ENCODE results near the gene NPTX1.

Gene NPTX1

DNA sequence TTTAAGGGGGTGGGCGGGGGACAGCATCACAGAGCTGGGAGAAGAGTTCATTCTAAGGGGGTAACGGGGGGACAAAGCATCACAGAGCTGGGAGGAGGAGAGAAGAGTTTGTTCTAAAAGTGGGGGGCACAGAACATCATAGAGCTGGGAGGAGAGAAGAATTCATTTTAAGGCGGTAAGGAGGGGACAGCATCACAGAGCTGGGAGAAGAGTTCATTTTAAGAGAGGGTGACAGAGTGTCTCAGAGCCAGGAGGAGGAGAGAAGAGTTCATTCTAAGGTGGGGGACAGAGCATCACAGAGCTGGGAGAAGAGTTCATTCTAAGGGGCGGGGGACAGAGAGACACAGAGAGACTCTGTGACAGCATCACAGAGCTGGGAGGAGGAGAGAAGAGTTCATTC, 33.6 kb downstream of the NPTX1 start:
- no peak for DNase-seq

DNA sequence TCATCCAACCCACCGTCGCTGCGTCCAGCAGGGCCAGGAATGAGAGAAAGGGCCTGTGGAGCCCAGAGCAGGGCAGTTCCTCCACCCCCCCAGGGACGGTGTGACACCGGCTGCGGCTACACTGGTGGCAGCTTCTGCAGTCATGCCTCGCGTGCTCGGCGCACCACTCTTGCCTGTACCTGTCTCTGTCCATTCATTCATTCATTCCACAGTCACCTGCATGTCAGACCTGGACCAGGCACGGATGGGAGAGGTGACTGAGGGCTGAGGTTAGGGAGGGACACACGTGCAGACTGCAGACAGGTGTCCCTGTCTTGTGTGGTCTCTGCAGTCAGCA, 34.1 kb downstream of the NPTX1 start:
- DNase-seq: no peak

DNA sequence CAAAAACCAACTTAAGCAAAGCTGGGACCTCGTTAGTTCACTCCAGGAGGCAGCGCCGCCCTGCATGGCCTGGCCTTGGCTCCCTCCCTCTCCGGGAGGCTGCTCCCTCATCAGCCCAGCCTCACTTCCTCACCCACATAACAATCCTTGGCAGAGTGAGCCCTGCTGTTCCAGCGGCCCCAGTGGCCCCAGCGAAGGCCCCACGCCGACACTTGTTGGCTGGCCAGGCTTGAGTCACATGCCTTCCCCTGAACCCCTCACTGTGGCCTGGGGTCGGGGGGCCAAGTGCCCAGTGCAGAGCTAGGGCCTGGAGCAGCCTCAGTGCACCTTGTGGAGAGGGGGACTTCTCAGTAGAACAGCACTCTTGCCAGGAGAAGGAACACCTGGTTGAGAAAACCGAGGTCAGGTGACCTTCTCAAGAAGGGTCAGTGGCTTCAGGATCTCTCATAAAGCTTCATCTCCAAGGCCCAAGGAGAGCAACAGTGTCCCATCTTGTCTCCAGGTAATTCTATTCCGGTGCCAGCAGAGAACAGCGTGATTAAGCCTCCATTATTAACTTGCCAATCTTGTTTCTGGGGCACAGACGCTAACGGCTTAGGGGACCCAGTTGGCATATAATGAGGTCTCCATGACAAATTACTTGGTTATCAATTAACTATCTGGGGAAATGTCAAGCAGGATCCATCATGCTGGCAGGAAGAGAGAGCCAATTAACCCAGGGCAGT, 34.6 kb downstream of the NPTX1 start:
- no peak for DNase-seq

DNA sequence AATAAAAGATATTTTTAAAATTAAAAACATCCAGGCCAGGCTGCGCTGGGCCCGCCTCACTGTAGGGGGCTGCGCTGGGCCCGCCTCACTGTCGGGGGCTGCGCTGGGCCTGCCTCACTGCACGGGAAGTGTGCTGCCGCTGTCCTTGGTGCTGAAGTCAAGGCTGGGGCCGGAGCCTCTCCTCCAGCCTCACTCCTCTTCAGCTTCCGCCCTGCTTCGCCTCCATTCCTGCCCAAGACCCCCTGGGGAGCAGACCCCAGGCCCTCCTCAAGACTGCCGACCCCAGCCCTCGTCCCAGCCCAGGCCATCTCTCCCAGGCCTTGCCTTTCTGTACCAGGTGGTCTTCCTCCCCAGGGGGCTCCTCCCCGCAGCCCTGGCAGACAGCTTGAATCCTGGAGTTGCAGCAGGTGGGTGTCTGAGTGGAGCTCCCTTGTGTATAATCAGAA, 35.3 kb downstream of the NPTX1 start:
- DNase-seq: no peak

DNA sequence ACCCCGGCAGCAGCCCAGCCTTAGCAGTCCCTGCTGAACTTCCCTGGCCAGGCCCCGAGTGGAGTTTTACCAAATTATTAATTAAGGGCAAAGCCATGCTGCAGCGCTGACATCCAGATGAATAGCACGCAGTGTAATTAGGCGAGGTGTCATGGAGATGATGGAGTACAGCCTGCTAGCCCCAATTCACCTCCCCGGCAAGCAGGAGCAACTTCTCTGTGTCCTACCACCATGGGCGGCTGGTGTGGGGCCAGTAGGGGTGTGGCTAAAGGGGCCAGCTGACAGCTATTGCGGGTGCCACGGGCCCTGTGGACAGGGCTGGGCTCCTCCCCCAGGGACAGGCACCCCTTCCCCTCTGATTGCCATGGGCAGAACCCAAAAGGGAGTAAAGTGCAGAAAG, 36.9 kb downstream of the NPTX1 start:
- DNase-seq: no peak

DNA sequence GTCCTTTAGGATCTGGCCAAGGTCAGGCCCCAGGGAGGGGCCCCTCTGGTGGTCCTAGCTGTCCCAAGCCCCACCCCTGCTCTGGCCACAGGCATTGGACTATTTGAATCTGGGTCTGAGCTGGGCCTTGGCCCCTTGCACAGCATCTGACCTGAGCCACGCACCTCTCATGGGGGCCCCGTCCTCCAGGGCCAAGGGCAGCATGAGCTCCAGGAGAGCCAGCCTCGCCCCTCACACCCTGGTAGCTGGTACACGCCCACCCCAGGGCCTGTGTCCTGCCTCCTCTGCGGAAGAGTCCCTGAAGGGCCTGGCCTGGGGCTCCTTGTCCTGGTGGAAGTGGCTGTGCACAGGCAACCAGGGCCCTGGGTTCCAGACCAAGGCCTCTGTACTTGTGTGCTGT, 37.6 kb downstream of the NPTX1 start:
- DNase-seq: no peak

DNA sequence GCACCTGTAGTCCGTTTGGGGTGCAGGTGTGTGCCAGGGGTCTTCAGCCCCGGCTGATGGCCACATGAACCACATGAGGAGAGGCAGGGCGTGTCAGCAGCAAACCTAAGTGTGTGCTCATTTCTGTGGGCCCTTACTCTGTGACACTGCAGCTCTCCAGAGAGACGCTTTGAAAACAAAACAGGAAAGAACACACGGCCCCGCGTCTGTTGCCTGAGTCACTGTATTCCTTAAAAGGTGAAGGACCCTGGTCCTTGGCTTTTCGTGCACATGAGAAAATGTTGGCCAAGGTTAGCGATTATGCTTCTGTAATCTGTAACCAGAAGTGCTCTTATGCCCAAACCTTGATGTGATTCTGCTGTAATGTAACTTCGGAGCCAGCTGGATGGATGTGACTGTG, 38.9 kb downstream of the NPTX1 start:
- DNase-seq: no peak

DNA sequence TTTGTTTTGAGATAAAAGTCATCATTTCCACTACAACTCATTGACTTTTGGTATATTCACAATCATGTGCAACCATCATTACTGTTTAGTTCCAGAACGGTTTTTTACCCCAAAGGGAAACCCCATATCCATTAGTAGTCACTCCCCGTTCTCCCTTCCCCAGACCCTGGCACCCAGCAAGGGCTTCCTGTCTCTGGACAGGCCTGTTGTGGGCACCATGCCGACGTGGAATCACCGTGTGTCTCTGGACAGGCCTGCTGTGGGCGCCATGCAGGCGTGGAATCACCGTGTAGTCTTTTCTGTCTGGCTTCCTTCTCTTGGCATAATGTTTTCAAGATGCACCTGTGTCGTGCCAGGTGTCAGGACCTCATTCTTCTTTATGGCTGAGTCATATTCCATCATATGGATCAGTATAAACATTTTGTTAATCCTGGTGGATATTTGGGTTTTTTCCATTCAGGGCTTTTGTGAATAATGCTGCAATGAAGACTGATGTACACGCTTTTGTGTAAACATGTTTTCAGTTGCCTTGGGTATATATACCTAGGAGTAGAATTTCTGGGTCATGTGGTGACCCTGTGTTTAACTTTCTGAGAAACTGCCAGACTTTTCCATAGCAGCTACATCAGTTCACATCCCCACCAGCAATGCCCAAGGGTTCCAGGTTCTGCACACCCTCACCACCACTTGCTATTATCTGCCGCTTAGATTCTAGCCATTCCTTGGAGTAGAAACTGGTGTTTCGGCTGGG, 42.3 kb downstream of the NPTX1 start:
- no peak for DNase-seq

DNA sequence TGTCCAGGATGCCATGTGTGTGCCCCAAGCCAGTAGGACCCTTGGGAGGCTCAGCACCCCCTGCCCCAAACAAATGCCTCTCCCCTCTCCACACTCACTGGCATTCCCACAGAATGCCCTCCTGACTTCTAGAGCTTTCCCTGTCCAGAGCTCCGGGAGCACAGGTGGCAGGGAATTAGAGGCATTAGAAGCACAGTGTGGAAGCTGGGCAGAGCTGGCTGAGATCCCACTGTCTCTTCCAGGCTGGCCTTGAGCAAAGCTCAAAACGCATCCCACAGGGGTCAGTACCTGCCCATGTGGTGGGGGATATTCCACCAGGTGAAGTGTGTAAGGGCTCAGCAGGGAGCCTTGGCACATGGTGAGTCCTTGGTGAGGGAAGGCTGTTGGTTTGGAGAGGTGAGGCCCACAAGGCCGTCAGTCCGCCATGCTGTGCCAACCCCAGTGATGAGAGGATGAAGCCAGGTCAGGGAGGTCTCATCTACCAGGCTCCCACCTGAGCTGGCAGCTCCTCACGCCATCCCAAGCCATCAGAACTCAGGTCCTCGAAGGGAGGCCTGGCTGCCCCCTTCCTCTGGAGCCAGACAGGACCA, 43.4 kb downstream of the NPTX1 start:
- DNase-seq: no peak

DNA sequence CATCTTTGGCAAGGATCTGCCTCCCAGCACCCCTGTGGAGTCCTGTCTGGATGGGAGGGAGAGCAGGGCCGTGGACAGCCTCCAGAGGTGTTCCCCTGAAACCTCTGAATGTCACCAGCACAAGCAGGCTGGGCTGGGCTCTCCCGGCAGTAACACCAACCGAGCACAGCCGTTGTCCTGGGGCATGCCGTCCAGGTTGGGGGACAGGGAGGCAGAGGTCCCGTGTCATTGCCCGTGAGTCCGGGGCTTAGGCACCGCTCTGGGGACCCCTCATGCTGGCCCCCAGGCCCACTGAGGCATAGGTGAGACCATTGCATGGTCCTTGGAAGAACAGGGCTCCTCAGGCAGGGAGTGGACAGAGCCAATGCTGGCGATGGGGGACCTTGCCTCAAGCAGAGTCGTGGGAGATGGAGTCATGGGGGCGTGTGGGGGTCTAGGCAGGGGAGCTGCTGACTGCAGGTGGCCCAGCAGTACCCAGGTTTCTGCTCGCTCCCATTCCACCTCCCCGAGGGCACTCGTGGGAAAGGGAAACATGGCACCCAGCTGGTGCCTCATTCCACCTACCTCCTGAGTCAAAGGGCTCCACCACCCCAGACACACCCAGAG, 44.0 kb downstream of the NPTX1 start:
- no peak for DNase-seq

DNA sequence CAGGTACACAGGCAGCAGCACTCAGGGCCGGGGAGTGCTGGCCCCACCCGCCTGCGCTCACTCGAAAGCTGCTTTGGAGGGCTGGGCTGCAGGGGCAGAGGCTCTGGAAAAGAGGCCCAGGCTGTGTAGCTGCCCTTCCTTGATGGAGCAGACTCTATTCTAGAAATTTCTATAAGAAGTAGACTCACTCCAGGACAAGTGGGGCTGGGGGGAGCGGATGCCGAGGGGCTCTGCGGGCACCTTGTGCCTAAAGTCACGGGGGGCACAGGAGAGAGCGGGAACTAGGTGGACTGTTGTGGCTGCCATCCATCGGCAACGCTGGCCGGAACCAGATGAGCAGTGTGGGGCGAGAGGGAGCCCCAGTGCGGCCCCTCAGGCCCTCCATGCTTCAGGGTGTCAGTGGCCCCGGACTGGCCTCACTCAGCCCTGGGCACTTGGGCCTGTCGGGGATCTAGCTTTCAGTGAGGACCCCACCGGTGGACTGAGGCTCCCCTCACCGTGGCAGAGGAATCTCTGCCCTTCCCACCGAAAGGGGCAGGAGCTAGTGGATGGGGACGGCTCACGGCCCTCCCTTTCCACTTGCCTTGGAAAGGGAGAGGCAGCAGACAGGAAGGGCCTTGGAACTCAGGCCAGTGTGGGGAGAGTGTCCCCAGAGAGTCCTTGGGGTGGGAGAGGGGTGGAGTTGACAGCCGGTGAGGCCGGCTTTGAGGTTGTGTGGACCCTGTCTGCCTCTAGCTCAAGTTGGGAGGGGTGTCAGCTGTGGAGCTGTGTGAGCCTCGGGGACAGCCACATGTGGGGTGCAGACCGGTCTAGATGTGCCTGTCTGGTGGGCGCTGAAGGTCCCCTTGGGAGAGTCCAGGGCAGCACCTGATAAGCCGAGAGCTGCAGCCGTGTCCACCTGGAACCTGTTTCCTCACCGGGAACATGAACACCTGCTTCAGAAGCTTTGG, 44.9 kb downstream of the NPTX1 start:
- no peak for DNase-seq

DNA sequence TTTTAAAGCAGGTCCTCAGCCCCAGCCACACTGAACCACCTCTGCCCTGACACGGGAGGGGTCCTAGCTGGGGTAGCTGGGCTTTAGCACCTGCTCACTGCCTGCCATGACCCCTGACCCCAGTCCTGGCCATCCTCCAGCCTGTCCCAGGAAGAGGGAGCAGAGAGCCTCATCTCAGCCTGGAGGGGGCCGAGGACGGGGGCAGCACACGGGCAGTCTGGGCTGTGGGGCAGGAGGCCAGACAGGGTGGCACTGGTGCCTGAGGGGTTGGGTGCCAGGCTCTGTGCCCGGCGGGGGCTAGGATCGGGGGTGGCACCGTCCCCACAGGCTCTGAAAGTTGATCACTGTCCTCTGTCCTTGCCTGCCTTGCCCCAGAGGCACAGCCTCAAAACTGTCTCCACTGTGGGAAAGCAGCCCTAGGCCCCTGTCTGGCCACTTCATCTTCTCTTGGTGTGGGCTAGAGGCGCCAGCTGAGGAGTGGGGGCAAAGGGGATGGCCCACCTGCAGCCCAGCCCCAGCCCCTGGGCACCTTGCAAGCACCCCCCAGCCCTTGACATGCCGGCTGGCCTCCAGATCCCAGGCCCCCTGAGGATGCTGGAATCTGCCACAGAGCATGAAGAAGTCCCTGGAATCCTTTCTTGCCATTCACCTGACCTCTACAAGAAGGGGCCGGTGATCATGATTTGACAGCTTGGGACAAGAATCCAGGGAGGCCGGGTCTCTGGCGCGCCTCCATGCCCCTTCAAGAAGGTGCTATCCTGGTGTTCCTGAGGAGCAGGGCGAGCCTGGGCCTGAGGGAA, 45.8 kb downstream of the NPTX1 start:
- no peak for DNase-seq

DNA sequence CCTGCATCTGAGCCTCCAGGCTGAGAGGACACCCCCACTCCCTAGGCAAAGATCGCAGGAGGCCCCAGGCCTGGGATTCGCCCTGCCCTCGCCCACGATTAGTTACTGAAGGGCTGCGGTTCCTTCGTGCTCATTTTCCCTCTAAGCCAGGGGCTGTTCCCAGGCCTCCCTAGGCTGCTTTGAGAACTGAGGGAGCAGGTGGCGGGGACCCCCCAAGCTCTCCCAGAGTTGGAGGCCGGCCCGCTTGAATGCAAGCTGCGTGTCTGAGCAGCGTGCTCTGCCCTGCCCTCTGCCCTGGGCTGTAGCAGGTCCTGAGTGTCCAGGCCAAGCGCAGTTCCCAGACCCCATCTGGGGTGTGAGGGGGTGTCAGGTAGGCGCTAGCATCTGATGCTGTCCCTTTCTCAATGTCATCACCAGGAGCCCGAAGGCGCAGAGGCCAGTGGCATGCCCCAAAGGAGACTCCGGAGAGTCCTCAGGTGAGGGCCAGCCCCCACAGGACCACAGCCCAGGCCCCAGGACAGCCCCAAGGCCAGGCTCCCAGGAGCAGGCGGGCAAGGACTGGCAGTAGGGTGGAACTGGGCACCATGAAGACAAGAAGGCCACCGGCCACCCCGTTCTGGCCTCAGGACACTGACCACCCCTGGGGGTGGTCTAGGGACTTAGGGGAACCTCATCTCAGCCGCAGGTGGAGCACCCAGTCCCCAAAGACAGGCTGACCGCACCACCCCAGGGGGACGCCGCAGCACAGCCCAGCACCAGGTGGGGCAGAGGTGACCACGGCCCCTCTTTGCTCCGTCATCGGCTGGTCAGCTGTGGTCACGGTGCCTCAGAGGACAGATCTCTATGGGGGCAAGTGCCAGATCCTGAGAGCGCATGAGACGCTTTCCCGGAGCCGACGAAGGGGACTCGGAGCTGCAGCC, 46.8 kb downstream of the NPTX1 start:
- no peak for DNase-seq

DNA sequence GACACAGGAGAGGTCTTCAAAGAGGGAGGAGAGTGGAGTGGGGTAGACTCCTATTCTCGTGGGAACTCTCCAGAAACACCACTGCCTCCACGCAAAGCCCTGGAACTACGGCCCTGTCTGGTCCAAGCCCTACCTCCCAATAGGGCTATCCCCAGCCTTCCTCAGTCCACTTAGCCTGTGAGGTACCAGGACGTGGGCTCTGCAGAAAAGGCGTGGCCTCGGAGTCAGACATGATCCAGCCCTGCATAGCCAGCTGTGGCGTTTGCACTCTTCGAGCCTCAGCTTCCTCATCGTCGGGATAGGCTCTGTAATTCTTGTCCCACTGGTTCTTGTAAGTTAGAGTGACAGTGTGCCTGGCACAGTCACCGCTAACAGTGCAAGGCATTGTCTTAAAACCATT, 47.6 kb downstream of the NPTX1 start:
- DNase-seq: no peak

DNA sequence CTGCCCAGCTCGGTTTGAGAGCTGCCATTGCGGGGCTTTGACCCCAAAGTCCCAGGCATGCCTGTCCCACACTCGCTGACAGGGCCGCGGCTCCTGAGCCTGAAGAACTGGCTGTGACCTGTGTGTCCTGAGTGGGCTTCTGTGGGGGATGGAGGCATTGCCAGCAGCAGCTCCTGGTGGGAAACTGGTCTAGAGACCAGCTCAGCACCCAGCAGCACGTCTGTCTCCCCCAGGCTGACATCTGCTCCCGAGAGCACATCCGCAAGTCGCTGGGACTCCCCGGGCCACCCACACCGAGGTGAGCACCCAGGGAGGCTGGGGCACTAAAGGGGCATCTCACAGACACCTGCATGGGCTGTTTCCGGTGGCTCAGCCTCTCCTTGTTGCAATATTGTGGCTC, 48.0 kb downstream of the NPTX1 start:
- DNase-seq: no peak

DNA sequence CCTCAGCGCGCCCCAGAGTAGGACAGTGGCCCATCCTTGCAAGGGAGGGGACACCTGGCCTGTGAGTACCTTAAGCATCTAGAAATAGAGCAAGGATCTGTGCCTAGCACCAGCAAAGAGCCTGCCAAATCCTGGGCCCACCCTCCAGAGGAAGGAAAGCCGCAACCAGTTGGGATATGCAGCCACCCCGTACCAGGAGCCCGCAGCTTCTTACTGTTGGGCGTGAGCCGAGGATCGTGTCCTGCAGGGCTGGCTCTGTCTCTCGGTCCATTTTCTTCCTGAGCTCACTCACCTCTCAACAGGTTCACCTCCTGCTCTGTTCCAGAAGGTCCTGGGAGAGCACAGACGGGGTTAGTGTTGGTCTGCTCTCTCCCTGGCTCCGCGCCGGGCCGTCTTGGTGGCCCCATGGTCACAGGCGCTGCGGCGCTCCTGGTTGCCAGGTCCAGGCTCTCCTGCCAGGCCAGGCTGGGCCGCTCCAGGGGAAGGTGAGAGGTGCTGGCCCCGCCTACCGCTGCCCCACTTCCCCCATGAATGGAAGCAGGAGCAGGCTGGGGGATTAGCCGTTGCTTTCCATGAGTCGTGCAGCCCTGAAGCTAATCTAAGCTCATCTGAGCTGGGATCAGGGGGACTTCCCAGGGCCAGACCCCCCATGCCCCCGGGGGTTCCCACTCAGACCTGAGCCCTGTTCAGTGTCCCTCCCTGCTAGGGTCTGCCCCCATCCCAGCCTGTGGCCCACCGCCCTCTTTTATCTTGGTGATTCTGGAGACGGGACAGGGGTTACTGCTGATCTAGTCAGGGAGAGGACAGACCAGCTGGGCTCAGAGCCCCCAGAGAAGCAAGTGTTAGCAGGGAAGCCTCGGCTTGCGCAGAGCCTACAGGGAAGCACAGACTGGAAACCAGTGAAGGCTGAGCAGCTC, 48.8 kb downstream of the NPTX1 start:
- no peak for DNase-seq

DNA sequence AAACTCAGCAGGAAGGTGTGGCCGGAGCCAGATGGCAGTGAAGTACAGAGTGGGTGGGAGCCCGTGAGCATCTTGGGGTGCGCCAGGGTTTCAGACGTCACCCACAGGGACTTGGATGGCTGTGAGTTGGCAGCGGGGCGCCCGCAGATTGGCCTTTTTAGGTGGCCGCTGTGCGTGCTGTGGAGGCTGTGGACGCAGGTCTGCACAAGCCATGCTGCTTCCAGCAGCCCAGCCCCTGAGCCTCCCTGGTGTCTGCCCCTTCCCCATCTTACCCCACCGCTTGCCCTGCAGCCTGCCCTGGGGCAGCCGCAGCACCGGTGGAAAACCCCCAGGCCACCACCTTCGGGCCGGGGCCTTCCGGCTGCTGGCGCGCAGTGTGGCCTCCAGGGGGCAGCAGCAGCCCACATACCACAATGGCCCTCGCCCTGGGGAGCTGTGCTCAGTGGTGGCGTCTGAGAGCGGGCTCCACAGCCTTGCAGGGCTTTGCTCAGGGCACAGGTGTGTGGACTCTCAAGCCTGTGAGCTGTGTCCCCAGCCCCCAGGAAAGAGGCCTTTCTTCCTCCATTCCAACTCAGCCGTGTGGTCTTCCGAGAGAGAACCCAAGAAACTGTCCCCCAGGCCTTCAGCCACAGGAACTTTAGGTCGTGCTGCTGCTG, 49.6 kb downstream of the NPTX1 start:
- peak; percentile 56 for DNase-seq

DNA sequence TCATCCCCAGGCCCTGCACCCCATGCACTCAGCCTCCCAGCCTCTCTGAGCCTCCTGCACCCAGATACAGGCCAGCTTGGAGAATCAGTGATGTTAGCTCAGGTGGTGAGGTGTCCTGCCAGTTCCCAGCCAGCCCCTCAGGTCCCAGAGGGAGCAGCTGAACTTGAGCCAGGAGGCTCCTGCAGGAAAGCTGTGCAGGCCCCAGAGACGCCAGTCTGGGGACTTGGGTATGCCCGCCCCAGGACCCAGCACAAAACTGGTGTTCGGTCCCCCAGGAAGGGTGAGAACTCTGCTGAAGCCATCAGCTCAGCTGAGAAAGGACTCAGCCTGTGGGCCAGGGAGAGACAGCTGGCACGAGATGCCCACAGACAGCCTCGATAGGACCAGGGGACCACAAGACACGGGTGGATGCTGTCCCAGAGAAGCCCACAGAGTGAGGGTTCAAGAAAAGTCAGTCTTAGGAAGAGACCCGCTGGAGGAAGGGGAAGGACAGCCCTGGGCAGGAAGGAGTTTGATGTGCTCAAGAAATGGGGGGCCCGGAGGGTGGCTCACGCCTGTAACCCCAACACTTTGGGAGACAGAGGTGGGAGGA, 50.5 kb downstream of the NPTX1 start:
- DNase-seq: no peak
